ENCODE results near the gene WFIKKN1.

DNA sequence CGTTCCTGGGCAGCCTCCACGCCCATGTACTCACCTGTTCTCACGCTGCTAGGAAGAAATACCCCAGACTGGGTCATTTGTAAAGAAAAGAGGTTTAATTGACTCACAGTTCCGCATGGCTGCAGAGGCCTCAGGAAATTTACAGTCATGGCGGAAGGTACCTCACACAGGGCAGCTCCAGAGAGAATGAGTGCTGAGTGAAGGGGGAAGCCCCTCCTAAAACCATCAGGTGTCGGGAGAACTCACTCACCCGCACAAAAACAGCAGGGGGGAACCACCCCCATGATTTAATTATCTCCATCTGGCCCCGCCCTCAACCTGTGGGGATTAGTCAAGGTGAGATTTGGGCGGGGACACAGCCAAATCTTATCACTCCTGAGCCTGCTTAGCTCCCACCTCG, 22.8 kb upstream of the WFIKKN1 start:
- TF ChIP-seq, protein P1, sequence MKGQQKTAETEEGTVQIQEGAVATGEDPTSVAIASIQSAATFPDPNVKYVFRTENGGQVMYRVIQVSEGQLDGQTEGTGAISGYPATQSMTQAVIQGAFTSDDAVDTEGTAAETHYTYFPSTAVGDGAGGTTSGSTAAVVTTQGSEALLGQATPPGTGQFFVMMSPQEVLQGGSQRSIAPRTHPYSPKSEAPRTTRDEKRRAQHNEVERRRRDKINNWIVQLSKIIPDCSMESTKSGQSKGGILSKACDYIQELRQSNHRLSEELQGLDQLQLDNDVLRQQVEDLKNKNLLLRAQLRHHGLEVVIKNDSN (CRISPR knock-in tag; IDR thresholded peaks at IDR 0.05), result no peak
- TF ChIP-seq, protein P2, sequence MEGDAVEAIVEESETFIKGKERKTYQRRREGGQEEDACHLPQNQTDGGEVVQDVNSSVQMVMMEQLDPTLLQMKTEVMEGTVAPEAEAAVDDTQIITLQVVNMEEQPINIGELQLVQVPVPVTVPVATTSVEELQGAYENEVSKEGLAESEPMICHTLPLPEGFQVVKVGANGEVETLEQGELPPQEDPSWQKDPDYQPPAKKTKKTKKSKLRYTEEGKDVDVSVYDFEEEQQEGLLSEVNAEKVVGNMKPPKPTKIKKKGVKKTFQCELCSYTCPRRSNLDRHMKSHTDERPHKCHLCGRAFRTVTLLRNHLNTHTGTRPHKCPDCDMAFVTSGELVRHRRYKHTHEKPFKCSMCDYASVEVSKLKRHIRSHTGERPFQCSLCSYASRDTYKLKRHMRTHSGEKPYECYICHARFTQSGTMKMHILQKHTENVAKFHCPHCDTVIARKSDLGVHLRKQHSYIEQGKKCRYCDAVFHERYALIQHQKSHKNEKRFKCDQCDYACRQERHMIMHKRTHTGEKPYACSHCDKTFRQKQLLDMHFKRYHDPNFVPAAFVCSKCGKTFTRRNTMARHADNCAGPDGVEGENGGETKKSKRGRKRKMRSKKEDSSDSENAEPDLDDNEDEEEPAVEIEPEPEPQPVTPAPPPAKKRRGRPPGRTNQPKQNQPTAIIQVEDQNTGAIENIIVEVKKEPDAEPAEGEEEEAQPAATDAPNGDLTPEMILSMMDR (IDR thresholded peaks at IDR 0.05), result no peak
- TF ChIP-seq TEAD4 (CRISPR knock-in tag; IDR thresholded peaks at IDR 0.05) (no peak), ZBTB21 (CRISPR knock-in tag; IDR thresholded peaks at IDR 0.05; ENCODE audit: borderline replicate concordance) (no peak), MXD4 (CRISPR knock-in tag; IDR thresholded peaks at IDR 0.05; ENCODE audit: borderline replicate concordance) (no peak)
- TF ChIP-seq, protein P3, sequence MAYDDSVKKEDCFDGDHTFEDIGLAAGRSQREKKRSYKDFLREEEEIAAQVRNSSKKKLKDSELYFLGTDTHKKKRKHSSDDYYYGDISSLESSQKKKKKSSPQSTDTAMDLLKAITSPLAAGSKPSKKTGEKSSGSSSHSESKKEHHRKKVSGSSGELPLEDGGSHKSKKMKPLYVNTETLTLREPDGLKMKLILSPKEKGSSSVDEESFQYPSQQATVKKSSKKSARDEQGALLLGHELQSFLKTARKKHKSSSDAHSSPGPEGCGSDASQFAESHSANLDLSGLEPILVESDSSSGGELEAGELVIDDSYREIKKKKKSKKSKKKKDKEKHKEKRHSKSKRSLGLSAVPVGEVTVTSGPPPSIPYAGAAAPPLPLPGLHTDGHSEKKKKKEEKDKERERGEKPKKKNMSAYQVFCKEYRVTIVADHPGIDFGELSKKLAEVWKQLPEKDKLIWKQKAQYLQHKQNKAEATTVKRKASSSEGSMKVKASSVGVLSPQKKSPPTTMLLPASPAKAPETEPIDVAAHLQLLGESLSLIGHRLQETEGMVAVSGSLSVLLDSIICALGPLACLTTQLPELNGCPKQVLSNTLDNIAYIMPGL (CRISPR knock-in tag; IDR thresholded peaks at IDR 0.05), result no peak
- TF ChIP-seq, protein P4, sequence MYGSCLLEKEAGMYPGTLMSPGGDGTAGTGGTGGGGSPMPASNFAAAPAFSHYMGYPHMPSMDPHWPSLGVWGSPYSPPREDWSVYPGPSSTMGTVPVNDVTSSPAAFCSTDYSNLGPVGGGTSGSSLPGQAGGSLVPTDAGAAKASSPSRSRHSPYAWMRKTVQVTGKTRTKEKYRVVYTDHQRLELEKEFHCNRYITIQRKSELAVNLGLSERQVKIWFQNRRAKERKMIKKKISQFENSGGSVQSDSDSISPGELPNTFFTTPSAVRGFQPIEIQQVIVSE (CRISPR knock-in tag; IDR thresholded peaks at IDR 0.05; ENCODE audit: borderline replicate concordance), result no peak
